CD4-positive, alpha-beta T cell treated with Interleukin-4 for 4 hours (primary cell): ENCODE results near the gene CDH10.

Source experiments
- DNase-seq: peaks from one replicate; pipeline ENCODE4 v3.0.0-alpha.2; 2020

Gene CDH10

GRCh38 chr5:24595329-24595728, 49.4 kb downstream of the CDH10 start:
- DNase-seq, result no peak

DNA sequence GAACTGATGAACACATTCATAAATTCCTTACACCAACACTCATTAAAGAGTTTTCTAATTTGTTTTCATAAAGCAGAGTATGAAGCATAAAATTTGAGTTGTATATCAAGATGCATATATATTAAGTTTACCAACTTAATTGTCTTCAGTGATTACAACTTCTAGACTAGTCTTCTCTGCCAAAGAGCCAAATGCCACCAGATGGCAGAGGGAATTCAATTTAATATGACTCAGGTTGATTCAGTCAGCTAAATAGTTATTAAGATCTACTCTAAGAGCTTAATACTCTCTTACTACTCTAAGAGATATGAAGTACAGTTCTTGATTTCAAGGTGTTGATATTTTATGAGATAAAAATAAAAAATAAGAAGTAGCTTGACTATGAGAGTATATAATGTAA, 53.4 kb downstream of the CDH10 start:
- DNase-seq, result no peak

- no peak for DNase-seq
Measured at GRCh38 chr5:24589566-24589965, 55.2 kb downstream of the CDH10 start.

GRCh38 chr5:24585751-24586150, 59.0 kb downstream of the CDH10 start:
- DNase-seq, result no peak

DNA sequence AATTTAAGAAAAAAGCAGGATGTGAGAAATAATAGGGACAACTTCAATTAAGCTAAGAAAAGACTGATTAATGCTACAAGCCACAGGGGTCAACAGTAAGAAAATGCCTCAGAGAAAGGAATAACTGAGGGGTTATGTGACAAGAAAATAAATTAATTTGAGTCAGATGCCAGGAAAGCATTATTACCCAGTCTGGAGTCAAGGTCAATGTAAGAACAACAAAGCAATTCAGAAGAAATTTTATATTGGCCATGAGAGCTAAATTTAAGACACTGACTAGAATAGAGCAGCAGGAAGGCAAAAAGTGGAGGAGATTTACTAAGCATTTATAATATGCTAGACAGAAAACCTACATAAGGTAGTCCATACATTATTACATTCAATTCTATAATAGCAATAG, 73.5 kb downstream of the CDH10 start:
- no peak for DNase-seq

GRCh38 chr5:24566933-24567332, 77.8 kb downstream of the CDH10 start:
- DNase-seq, result no peak

DNA sequence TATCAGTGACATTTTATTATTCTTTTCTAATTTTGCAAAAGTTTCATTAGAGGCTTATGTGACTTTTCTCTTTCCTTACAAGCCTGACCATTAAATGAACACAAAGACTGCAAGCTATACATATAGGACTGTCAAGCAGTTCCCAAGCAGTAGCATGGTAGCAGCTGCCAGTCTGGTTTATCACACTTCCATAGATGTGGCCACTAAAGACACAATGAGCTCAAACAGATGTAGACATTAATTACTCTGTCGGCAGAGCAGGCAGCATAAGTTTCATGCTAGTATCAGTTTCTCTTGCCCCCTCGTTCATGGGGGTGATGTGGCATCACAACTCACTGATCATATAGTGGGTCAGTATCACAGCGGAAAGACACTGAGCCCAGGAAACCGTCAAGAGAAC, 89.5 kb downstream of the CDH10 start:
- DNase-seq, result no peak

GRCh38 chr5:24547132-24547531, 97.6 kb downstream of the CDH10 start:
- no peak for DNase-seq

DNA sequence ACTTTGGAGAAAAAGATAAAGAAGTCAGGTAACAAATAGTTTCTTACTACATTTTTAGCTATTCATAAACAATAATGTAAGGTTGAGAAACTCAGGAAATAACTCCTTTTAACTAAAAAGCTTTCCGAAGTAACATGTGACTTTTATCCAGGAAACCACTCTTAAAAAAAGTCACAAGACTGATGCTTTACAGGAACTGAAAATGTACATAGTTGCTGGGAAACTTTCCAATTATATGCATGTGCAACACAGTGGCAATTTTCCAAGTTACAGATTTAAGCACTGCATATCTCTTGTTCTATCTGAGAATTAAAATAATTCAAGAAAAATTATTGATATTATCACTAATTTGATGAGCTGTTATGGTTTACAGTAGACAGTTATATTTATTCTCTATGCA, 105.2 kb downstream of the CDH10 start:
- no peak for DNase-seq

GRCh38 chr5:24538346-24538745, 106.4 kb downstream of the CDH10 start:
- DNase-seq, result no peak

GRCh38 chr5:24535646-24536045, 109.1 kb downstream of the CDH10 start:
- DNase-seq, result no peak

- DNase-seq, result no peak
Measured at GRCh38 chr5:24530906-24531305, 113.9 kb downstream of the CDH10 start.

DNA sequence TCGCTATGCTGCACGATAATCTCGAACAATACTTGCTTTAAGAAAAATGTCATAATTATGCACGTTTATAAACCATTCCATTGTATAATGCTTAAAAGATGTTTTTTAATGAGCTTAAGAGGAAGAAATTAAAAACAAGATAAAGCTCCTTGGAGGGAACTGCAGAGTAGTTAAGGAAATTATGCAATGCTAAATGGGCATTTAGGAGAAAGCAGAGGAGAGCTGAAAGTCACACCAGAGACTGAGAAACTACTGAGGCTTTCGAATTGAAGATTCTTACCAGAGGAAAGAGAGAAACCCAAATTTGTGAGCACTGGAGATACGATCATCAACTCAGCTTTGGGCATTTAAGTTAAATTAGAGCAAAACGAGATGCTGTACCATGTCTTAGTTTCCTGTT, 119.4 kb downstream of the CDH10 start:
- DNase-seq, result no peak

GRCh38 chr5:24512423-24512822, 132.4 kb downstream of the CDH10 start:
- DNase-seq, result no peak

- no peak for DNase-seq
Measured at GRCh38 chr5:24510523-24510988, 134.2 kb downstream of the CDH10 start.

DNA sequence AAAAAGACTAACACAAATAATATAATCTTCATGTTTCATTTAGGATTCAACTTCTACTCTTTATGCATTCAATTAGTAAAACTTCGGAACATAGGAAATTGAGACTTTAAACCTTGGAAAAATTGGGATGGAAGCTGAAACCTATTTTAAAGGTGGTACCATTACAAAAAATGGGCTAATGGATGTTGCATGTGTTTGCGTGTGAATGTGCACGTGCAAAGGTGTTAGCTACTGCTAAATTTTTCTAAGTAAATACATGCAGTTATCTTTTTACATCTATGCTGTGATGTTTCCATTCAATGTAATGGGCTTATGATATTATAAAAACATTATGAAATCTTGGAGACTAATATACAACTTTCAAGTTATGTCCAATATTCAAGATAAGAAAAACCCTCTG, 134.8 kb downstream of the CDH10 start:
- DNase-seq, result no peak

GRCh38 chr5:24505258-24505657, 139.5 kb downstream of the CDH10 start:
- DNase-seq, result no peak

- no peak for DNase-seq
Measured at GRCh38 chr5:24497591-24498157, 147.1 kb downstream of the CDH10 start.

DNA sequence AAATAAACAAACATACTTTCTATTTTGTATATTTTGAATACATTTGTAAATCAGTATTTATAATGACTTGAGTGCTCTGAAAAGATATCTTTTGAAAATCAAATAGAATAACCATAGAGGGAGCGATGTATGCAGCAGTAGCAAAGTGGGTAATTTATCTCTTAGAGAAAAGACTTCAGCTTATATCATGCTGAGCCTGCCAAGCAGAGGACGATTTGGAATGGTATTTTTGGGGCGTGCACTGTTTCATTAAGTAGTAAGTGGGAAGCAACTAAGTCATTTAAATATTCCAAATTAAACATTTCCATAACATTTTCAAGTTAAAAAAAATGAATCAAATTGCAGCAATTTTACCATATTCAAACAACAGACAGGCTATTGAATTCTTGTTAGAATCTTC, 147.6 kb downstream of the CDH10 start:
- DNase-seq, result no peak

DNA sequence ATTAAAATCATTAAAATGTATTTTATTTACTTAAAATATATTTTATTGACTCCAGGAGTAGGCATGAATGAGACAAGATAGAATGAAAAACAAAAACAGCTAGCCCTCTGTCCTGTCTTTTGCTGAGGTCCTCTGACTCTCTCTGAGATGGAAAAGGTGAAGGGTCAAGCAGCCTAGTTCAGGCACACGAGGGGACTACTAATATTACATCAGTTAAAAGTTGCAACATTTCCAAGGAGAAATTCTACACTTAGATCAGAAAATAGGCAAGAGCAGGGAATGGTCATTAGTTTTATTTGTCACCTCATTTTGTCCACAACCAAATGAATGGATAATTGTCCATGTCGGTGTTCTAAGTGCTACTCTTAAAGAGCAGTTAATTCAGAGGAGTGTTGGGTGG, 148.5 kb downstream of the CDH10 start:
- no peak for DNase-seq

GRCh38 chr5:24492229-24492628, 152.5 kb downstream of the CDH10 start:
- DNase-seq, result no peak

DNA sequence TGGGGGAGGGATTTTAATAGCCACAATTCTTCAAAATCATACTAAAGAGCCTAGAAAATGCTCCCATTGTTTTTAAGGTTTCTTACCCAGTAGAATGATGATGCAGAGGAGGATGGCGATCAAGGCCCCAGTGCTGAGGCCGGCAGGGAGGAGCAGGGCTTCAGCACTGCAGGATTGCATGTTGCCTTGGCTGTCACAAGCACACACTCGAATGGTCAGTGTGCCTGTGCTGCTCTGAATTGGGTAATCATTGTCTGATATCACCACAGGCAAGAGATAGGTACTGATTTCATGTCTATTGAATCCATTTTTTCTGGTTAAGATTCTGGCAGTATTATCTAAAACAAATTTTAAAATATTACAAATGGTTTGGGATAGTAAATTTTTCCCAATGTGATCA, 153.3 kb downstream of the CDH10 start:
- DNase-seq, result no peak

DNA sequence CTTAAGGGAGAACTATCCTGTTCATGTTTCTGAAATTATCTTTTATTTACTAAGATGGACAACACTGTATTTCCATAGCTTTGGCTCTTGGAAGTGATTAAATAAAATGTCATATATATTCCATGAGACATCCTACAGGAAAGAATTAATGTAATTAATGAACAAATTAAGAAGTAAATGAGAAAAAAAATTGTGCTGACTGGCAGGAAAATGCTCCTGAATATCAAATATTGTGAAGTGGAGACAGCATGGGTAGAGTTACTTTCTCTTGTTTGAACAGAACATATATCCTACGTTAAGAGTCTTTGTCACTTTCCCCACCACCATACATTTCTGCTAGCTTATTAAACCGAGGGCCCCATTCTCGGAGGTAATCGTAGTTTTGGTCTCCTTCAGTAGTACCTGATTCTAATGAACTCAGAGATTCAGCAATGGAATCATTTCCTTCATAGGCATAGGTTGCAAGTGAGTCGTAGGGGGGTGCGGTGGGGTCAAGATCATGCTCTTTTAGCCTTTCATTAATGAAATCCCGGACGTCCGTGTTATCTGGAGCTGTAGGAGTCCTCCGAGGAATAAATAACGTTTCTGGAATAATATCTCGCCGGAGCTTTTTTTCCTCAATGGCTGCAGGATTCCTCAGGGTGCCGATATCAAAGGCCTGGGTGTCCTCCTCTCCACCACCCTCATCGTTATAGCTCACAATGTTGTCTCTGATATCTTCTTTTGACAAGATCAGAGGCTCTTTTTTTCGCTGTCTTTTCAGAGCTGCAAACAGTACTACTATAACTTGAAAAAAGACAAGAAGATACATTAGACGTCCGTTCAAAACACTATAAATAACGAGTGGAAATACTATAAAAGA, 157.2 kb downstream of the CDH10 start:
- no peak for DNase-seq

- DNase-seq, result no peak
Measured at GRCh38 chr5:24480952-24481351, 163.8 kb downstream of the CDH10 start.

DNA sequence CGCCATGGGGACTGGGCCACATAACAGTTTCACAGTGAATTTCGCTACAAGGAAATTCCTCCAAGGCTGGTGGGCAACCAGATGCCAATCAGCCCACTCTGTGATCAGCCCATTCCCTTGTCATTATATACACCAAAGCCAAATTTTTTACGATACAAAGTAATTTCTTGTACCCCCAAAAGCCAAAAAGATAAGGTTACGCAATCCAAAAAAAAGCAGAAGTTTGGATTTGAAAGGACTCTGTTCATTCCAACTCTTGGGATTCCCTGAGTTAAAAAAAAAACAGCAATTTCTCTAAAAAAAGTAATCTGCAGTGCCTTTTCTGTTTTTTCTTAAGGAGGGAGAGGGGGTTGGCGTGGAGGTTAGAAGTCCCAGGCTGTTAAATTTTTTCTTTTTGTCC, 166.8 kb downstream of the CDH10 start:
- no peak for DNase-seq
